NOMO-1 (cell line): Measurements from ENCODE around the gene FAXDC2.

Source experiments
- DNase-seq, 2 experiments: peaks; one replicate each; lab custom pipeline; 2025; ENCODE audit not compliant: unreplicated experiment in 2 of 2; lab: John Stamatoyannopoulos, UW

Gene FAXDC2

DNA sequence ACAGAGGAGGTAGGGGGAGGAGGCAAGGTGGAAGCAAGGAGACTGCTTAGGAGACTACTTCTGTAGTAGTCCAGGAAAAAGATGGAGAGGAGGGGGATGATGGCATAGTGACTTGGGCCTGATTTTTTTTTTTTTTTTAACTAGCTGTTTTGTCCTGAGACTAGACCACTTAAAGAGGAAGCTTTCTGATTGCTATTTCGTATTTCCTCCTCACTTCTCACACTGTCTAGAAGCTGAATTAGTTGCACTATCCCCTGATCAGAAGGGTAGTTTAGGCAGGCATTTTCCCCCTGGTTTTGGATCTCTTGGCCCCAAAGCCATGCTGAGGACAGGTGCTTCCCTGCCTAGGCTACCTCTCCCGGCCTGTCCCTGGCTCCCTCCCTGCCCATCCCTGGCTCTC, 80.3 kb downstream of the FAXDC2 start:
- DNase-seq: peak in 1 of 2 experiments; percentile 28
